GM19372 (cell line): ENCODE data around the gene CD81.
"Not testable (repeated sequence)": the region's sequence is repeated elsewhere in the genome, so short reads cannot be mapped to it uniquely, and the experiment has no call there.

ENCODE experiments used
- ATAC-seq: cut with Tn5 transposase; IDR thresholded peaks from one replicate; pipeline ENCODE4 v1.9.1; 2021; ENCODE audit warnings: mild to moderate bottlenecking, low read depth, moderate library complexity; ENCODE audit not compliant: unreplicated experiment

CD81 gene

DNA sequence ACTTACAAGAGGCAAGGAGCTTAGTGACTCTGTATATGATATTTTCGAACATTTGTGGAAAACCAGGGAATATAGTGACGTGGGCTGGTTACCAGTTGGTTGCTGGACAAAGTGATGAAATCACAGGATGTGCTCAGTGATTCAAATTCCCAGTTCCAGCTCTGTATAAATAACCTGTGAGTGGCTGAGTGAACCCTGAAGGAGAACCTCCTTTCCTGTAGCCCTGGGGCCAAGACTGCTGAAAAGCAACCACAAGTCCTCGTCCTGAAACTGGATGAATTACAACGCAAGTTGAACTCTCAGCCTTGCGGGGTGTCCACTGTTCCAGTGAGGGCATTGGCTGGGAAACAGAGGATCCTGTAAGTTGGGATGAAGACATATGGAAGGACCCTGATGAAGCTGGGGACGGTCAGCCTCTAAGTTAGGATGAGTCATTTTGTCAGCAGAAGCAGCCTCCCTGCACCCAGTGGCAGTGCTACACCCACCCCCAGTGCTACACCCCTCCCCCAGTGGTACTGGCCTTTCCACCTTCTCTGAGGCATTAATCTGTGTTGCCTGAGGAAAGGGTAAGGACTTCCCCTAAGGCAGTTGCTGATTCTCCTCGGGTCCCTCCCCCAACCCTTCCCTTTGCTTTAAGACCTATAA is 22.0 kb upstream of the CD81 start:
- no peak for ATAC-seq

DNA sequence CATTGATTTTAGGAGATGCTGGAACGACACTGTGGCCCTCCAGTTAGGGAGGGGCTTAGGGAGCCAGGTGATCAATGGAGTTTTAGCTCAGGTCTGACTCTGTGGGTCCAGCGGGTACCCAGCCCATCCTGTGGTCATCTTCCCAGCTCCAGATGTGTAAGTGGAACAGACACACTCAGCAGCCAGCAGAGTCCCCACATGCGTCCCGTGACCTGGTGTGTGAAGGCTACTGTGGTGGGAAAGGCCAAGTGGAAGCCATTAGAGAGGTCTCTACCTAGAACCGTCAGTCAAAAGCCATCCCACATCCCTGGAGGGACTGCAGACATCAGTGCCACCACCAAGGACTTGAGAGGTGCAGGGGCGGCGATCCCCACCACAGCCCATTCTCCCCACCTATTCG is 19.9 kb upstream of the CD81 start:
- ATAC-seq, result no peak

DNA sequence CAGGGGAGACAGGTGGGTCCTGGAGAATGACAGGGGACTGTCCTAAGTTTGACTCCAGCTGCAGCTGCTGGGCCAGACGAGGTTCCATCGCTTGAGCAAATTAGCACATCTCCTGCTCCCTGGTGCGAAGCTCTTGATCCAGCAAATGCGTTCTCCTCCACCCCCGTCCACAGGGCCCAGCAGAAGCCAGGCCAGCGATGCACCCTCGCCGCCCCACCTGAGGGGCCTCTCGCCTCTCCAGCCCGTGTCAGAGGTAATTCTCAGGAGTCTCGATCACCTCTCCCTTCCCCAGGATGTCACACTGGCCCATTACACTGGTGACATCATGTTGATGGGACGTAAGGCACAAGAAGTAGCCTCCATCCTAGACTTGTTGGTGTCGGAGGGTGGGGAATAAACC is 19.5 kb upstream of the CD81 start:
- ATAC-seq, result not testable (repeated sequence)

DNA sequence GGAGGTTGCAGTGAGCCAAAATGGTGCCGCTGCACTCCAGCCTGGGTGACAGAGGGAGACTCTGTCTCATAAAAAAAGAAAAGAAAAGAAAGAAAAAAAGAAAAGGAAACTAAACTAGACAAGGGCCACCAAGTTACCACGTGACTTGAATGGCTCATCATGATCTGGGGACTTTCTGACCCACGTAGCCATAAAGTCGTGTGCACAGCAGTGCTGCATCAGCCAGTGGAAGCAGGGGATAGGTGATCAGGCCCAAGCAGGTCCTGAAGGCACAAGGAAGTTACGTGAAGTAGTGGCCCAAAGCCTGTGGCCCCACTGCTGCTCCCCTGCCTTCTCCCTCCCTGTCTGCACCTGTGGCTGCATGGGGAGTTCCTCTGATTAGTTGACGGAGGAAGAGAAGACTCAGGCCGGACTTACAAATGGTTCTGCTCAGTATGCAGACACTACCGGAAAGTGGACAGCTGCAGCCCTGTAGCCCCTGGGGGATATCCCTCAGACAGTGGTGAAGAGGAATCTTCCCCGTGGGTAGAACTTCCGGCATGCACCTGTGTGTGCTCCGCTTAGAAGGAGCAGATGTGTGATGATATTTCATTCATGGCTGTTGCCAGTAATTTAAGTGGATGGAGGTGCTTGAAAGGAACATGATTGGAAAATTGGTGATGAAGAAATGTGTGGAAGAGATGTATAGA is 18.2 kb upstream of the CD81 start:
- no peak for ATAC-seq

DNA sequence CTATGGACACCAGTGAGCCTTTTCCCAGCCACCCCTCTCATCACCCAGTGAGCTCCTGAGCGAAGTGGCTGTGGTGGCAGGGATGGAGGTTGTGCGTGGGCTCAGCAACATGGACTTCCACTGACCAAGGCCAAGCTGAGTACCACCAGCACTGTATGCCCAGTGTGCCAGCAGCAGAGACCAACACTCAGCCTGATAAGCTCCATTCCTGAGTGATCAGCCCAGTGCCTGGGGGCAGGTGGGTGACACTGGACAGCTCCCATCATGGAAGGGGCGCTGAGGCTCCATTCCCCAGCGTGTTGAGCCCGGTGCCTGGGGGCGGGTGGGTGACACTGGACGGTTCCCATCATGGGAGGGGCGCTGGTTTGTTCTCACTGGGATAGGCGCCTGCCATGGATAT is 17.6 kb upstream of the CD81 start:
- ATAC-seq, result no peak

DNA sequence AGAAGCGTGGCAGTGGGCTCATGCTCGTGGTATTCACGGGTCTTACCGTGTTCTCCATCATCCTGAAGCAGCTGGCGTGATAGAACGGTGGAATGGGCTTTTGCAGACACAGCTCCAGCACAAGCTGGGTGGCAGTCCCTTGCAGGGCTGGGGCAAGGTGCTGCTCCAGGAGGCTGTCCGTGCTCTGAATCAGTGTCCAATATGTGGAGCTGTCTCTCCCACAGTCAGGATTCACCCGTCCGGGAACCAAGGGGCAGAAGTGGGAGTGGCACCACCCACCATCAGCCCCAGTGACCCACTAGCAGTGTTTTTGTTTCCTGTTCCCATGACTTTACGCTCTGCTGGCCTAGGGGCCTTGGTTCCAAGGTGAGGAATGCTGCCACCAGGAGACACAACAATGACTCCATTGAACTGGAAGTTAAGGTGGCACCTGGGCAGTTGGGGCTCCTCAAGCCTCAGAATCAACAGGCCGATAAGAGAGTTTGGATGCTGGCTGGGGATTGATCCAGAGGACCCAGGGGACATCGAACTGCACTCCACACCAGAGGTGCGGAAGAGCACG is 16.9 kb upstream of the CD81 start:
- no peak for ATAC-seq

DNA sequence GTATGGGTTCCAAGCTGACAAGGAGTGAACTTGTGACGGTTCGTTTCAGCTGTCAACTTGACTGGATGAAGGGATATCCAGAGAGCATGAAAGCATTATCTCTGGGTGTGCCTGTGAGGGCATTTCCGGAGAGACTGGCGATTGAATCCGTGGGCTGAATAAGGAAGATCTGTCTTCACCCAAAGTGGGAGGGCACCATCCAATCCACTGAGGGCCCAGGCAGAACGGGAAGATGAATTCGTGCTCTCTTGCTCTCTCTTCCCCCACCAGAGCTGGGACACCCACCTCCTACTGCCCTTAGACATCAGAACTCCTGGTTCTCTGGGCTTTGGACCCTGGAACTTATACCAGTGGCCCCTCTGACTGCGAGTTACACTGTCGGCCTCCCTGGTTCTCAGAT is 15.5 kb upstream of the CD81 start:
- no peak for ATAC-seq

DNA sequence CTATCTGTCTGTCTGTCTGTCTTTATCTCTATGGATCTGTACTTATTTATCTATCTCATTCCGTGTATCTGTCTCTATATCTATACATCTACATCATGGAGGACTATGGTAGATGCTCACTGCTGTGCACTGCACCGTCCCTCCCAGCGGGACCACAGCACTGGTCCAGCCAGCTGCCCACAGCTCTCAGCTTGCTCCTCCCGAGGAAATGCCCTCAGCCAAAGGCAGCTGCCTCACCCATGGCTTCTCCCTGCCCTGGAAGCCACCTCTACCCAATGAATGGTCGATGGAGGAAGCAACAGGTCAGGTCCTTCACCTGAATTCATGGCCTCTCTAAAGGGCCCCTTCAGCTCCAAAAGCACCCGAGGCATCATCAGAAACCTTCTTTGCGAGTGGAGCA is 14.7 kb upstream of the CD81 start:
- no peak for ATAC-seq

DNA sequence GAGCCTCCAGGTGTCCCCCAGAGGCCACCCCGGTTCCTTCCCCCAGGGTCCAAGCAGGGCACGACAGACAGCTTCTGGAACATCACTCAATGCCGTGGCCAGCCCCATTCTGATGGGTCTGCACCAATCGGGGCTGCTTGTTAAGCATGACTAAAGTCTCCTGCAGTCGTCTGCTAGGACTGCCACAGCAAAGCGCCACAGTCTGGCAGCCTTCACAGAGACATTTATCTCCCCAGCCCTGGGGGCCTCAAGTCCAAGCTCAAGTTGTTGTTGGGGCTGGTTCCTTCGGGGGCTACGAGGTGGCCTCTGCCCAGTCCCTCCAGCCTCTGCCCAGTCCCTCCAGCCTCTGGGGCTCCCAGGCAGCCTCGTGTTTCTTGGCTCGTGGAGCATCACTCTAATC is 14.0 kb upstream of the CD81 start:
- no peak for ATAC-seq

DNA sequence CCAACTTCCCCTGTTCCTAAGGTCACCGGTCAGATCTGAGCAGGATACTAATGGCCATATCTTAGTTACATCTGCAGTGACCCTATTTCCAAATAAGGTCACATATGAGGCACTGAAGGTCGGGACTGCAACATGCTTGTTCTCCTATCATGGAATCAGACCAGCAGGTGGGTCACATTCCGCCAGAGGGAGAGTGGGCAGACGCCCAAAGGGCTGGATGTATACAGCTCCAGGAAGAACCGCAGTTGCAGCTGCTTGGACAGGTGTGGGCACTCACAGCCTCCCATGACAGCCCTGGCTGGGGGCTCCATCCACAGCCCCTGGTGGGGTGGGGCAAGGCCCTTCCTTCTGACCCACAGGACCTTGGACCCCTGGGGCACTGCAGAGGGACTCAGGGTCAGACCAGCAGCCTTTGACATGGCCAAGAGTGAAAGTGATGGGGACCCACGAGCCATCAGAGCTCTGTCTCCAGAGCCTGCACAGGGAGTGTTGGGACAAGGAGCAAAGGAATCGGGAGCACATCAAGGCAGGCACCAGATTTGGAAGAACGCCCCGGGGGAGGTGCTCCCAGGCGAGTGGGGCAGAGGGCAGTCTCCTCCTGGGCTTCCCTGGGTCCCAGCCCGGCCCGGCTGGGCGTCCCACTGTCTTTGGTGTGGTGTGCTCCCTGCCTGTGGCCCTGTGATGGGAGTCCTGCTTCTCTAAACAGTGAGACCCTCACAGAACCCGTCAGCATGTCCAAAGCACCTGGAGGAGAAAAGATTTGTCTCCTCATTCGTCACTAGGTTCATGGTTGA is 13.3 kb upstream of the CD81 start:
- no peak for ATAC-seq

DNA sequence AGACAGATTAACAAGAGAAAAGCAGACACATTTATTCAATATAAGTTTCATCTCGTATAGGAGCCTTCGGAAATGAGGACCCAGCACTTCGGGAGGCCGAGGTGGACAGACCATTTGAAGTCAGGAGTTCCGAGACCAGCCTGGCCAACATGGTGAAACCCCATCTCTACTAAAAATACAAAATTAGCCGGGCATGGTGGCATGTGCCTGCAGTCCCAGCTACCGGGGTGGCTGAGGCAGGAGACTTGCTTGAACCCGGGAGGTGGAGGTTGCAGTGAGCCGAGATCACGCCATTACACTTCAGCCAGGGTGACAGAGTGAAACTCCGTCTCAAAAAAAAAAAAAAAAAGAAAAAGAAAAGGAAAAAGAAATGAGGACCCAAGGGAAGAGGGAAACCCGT is 12.7 kb upstream of the CD81 start:
- ATAC-seq, result not testable (repeated sequence)

DNA sequence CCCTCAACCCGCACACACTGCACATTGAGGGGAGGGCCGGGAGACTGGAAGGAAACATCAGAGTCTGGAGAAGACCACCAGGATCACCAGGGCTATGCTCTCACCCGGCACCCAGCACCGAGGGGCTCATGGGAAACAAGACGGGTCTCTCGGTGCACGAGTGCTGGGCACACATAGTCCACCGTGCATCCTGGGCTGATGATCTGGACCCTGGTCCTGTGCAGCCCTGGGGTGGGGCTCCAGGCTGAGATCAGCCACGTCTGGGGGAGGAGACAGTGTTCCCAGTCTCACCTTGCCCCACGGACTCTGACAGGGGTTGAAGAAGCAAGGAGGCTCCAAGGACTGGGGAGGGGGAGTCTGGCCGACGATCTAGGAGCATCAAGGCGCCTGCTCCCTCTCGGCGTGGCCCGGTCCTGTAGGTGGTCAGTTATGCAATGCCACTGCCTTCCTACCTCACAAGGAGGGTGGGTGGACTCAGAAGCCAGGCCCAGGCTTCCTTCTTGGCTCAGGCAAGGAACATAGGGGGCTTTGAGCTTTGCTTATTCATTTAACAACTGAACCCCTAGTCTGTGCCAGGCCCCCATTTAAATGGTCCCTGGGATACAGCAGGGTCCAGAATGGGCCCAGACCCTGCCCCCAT is 11.4 kb upstream of the CD81 start:
- ATAC-seq, result no peak

DNA sequence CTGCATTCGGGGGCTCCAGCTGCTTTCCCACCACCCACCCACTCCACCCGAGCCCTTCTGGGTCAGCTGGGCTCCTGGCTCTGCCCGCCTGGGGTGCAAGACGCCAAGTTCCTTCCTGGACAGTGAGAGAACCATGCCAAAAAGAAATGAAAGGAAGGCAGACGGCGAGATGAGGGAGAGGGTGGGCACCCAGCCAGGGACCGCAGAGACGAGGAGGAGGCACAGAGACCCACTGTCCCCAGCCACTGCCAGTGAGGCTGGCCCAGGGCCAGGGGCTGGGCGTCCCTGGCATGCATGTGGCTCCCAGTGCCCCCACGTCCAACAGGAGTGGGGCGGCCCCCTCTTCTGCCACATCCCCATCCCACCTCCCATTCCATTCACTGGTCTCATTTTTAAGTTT is 10.8 kb upstream of the CD81 start:
- ATAC-seq, result no peak

DNA sequence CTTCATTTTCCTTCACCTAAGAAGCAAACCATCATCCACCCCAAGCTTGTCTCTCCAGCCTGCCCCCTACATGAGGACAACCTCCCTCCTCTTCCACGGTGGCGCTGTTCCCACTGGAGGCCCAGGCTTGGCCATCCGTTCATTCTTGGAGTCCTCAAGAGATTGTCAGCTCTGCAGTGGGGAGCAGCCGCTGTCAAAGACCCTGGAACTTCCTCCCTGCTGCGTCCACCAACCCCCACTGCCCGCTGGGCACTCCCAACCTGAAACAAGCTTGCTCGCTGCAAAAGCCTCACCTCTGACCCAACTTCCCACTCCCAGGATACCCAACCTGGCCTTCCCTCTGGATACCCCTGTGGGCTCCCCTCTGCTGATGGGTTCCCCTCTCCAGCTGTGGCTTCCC is 10.4 kb upstream of the CD81 start:
- no peak for ATAC-seq

DNA sequence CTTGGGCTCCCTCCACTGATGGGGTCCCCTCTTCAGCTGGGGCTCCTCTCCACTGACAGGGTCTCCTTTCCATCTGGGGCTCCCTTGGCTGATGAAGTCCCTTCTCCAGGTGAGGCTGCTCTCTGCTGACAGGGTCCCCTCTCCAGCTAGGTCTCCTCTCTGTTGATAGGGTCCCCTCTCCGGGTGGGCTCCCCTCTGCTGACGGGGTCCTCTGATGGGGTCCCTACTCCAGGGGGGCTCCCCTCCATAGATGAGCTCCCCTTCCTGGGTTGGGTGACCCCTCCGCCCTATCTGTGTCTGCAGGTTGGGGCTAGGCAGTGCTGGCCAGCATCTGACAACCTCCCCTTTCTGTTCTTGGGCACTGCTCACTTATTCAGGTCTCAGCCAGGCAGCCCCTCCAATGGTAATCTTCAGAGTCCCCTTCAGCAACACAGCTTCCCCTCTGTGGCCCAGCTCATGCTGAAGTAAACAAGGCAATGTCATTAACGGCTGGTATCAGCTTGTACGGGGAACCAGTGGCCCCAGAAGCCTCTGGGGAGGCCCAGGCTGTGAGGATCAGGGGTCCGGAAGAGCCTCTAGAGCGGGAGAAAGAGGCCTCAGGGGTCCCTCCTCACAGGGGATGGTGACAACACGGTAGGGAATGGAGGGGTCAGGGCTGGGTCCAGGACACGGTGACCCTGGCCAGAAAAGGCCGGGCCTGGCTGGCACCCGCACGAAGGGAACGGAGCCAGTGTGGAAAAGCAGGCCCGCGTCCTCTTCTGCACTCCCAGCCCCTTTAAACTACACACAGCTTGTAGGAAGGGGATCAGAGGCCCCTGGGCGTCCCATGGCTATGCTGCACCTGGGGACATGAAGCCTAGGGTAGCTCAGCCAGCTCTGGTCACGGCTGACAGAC is 9.6 kb upstream of the CD81 start:
- no peak for ATAC-seq

DNA sequence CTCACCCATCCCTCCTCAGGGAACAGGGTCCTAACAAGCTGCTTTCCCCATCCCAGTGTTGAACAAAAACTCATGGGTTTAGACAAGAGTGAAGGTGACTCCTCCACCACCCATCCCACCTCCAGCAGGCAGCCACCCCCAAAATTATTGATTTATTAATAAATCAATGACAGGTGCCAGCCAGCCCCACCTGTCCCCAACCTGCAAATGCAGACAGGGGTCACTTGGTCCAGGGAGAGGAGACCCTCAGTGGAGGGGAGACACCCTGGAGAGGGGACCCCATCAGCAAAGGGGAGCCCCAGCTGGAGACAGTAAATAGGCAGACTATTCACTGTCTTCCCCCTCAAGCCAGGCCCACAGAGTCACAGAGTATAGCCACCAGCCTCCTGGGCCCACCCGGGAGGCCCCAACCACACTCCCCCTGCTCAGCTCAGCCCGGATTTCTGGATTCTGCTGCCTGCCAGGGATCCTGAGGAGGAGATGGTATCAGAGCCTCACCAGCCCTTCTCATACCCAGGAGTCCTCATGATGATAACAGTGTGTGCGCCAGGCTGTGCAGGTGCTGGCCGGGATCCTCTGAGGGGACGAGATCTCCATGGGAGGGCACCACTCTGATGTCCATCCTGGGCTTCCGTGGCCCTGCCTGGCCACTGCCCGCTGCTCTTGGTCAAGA is 8.8 kb upstream of the CD81 start:
- no peak for ATAC-seq

DNA sequence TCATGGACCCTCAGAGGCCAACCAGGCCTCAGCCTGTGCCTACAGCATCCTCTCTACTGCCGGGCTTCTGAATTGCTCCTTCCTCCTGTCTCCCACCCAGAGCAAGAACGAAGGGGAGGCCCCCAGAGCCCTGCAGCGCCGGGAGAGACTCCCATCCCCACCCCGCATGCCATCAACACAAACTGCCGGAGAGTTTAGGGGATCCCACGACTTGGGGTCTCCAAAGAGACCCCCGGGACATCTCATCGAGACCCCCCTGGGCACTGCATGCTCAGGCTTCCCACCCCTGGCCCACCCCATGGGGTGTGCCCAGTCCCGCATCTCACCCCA is 8.3 kb upstream of the CD81 start:
- ATAC-seq, result no peak

DNA sequence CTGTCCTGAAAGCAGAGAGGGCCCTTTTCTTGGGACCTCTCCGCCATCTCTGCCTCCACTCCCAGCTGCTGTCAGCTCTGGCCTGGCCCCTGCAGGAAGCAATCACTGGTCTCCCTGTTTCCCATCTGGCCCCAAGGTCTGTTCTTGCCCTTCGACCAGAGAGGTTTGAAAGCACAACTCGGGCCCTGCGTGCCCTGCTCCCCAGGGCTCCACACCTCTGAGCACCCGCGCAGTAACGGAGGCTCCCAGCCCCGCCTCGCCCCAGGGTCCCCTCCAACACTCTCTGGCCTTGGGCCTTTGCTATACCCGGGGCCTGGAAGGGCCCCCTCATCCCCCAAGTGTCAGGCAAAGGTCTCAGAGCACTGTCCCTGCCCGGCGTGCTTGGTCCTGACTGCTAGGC is 7.8 kb upstream of the CD81 start:
- no peak for ATAC-seq

DNA sequence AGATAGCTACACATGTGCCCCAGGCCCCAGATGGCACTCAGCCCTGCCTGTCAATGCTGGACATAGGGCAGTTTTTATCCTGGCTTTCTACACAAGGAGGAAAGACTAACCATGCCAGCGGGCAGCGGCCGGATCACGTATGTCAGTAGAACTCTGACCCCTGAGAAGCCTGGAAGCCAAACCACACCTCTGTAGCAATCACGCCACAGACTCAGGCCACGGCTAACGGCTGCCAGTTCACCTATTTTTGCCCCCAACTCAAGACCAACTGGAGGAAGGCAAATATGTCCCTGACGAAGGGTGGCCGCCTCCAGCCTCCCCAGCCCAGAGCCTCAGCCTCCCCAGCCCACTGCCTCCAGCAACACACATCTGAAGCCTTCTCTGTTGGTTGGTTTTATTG is 7.2 kb upstream of the CD81 start:
- no peak for ATAC-seq
